ENCODE data around the gene TPRN. TPM values are rescaled to one million over a fixed set of nuclear protein-coding genes. Genes with fewer than 3 reads are reported as not detected.

Gene TPRN
- polyA plus RNA-seq, 6 donors from 2014 or later, result 0.21 to 1.1 (median 0.48) TPM

- H3K27me3 Mint-ChIP-seq, result peaks cover 0 to 15% (median 8%) of the 10 kb centered on the region in 3 donors
- H3K27ac Mint-ChIP-seq, result peak overlapping the region in 2 of 6 donors; percentile 67 to 79
- H3K9me3 Mint-ChIP-seq, result peaks cover 0 to 2% (median 0%) of the 10 kb centered on the region in 7 donors
- H3K4me3 Mint-ChIP-seq, result no peak overlapping the region
- no peak for ATAC-seq (ENCODE audit: low read depth in 2 of 2)
- H3K4me1 Mint-ChIP-seq, result peaks cover 6 to 12% (median 11%) of the 10 kb centered on the region in 3 donors
- DNase-seq, result no peak
- H3K36me3 Mint-ChIP-seq, result no peaks in the 10 kb centered on the region
Measured at GRCh38 chr9:137225699-137226331, 25.3 kb upstream of the TPRN start.

DNA sequence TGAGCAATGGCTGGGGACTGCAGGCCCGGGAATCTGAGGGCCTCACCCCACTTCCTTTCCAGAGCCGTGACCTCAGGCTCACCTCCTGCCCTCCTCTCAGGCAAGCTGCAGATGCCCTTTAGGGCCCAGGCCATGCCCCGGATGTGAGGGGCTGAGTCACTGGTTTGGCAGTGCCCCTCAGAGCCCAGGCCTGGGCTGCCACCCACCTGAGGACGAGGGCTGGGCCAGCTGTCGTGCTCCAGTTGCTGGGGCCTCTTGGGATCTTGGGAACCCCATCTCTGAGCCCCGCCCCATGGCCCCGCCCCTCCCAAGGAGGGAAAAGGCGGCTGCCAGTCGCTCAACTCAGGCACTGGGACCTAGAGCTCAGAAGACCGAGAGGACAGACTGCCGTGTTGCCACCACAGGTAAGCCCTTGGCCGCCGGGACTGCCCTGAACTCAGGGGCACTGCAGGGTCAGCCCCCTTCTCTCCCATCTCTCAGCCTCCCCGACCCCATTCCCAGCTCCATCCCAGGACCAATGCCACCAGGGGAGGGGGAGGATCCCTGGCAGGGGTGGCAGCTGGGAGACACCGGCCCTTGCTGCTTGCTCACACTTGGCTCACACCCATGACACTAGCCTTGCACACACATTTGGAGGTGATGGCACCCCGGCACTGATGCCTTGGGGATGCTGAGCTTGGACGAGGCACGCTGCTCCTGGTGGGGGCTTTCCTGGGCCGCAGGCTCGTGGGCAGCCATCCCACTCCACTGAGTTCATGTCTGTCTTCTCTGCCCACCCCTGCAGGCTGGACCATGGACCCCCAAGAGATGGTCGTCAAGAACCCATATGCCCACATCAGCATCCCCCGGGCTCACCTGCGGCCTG is 24.5 kb upstream of the TPRN start, which contains the start of gene CYSRT1:
Gene CYSRT1 (plus strand): TSS at position 345 of the 865 bp plus-strand sequence. CDS start 448 bp downstream, at position 793.
- H3K36me3 Mint-ChIP-seq, result no peaks in the 10 kb centered on the region
- peak within 1 kb of the TSS in 3 of 6 donors; percentile 79 to 97 (median 80) for H3K27ac Mint-ChIP-seq
- ATAC-seq (ENCODE audit: low read depth in 2 of 2), result no peak
- H3K9me3 Mint-ChIP-seq, result peaks cover 0 to 2% (median 0%) of the 10 kb centered on the region in 7 donors
- H3K4me3 Mint-ChIP-seq, result peak within 1 kb of the TSS; percentile 75 to 92 (median 80)
- peaks cover 6 to 12% (median 11%) of the 10 kb centered on the region in 3 donors for H3K4me1 Mint-ChIP-seq
- peaks cover 0 to 15% (median 8%) of the 10 kb centered on the region in 3 donors for H3K27me3 Mint-ChIP-seq
- DNase-seq, result no peak

- Mint-ChIP-seq H3K36me3 (no peaks in the 10 kb centered on the region), H3K4me3 (peak overlapping the region; percentile 75 to 92 (median 80)), H3K27me3 (peaks cover 0 to 8% (median 6%) of the 10 kb centered on the region in 3 donors), H3K4me1 (peaks cover 6 to 12% (median 11%) of the 10 kb centered on the region in 3 donors), H3K9me3 (peaks cover 0 to 2% (median 0%) of the 10 kb centered on the region in 7 donors), H3K27ac (peak overlapping the region; percentile 66 to 97 (median 77))
- peak; percentile 88 to 89 for ATAC-seq (ENCODE audit: low read depth in 2 of 2)
- DNase-seq, result peak; percentile 98
Measured at GRCh38 chr9:137223078-137223970, 22.8 kb upstream of the TPRN start.

- Mint-ChIP-seq H3K27me3 (peaks cover 0 to 2% (median 2%) of the 10 kb centered on the region in 3 donors), H3K4me3 (peak within 1 kb of the TSS; percentile 75 to 92 (median 80)), H3K36me3 (no peaks in the 10 kb centered on the region), H3K9me3 (no peaks in the 10 kb centered on the region), H3K27ac (peak within 1 kb of the TSS in 5 of 6 donors; percentile 66 to 97 (median 75)), H3K4me1 (peaks cover 4 to 8% (median 7%) of the 10 kb centered on the region in 3 donors)
- DNase-seq (no peak), ATAC-seq (ENCODE audit: low read depth in 2 of 2) (no peak)
Measured at GRCh38 chr9:137222190-137223077, 21.9 kb upstream of the TPRN start, which contains the start of gene RNF208. RNF208 (minus strand) TSS chr9:137222240; CDS start chr9:137221212, 1,028 bp downstream.

- no peak for ATAC-seq (ENCODE audit: low read depth in 2 of 2)
- peaks cover 3 to 7% (median 6%) of the 10 kb centered on the region in 3 donors for H3K4me1 Mint-ChIP-seq
- DNase-seq, result no peak
- H3K36me3 Mint-ChIP-seq, result no peaks in the 10 kb centered on the region
- H3K27ac Mint-ChIP-seq, result no peak overlapping the region
- no peaks in the 10 kb centered on the region for H3K9me3 Mint-ChIP-seq
- peak overlapping the region in 2 of 8 donors; percentile 16 to 25 for H3K4me3 Mint-ChIP-seq
- no peaks in the 10 kb centered on the region for H3K27me3 Mint-ChIP-seq
Measured at GRCh38 chr9:137221506-137222111, 21.1 kb upstream of the TPRN start.

- Mint-ChIP-seq H3K36me3 (no peaks in the 10 kb centered on the region), H3K4me1 (peaks cover 3 to 7% (median 6%) of the 10 kb centered on the region in 3 donors), H3K27me3 (no peaks in the 10 kb centered on the region), H3K9me3 (no peaks in the 10 kb centered on the region), H3K4me3 (peak overlapping the region in 4 of 8 donors; percentile 29 to 73 (median 54)), H3K27ac (no peak overlapping the region)
- DNase-seq, result no peak
- ATAC-seq (ENCODE audit: low read depth in 2 of 2), result no peak
Measured at GRCh38 chr9:137221095-137221505, 20.6 kb upstream of the TPRN start.

GRCh38 chr9:137220317-137221094 is 20.0 kb upstream of the TPRN start:
- ATAC-seq (ENCODE audit: low read depth in 2 of 2) (no peak), DNase-seq (no peak)
- Mint-ChIP-seq H3K4me1 (peaks cover 3 to 7% (median 6%) of the 10 kb centered on the region in 3 donors), H3K9me3 (no peaks in the 10 kb centered on the region), H3K36me3 (no peaks in the 10 kb centered on the region), H3K27me3 (no peaks in the 10 kb centered on the region), H3K4me3 (peak overlapping the region in 6 of 8 donors; percentile 29 to 73 (median 40)), H3K27ac (no peak overlapping the region)

DNA sequence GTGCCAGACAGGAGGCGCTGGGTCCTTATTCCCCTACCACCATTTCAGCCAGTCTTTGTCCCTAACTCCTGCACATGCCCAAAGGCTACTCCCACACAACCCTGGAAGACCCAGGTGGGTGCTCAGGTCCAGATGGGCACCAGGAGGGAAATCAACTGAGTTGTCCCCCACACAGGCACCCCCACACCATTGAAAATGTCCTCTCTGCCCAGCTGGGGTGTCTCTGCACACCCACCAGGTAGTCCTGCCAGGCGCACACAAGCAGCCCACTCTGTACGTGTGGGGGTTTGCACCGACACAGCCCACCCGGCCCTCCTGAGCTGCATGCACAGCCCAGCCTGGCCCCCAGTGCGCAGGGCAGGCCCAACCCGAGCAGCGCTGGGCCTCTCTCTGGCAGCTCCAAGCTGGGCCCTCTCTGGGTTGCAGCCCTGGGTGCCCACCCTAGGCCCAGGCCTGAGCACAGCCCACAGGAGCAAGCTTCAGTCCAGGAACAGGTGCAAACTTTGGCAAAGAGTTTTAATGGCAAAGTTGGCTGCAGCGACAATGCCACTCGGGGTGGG is 19.3 kb upstream of the TPRN start:
- peak overlapping the region in 4 of 8 donors; percentile 45 to 77 (median 69) for H3K4me3 Mint-ChIP-seq

DNA sequence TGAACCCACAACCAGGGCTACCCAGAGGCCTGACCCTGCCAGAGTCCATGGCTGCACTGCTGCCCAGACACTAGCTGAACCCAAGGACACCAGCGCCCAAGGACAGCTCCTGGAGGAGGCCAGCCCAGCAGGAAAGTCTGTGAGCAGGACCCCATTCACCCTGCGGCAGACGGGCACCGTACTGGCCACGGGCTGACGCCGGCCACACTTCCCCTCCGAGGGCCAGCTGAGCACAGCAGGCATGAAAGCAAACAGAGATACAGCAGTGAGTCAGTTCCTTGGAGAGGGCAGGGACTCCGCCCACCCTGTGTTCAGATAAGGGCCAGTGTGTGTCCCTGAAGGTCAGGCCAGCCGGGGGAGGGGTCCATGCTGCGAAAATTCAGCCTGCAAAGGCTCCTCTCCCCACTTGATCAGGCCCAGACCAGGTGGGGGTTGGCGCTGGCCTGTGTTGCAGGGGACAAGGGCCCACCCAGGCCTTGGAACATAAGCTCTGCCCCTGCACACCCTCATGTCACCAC is 18.3 kb upstream of the TPRN start:
- H3K4me1 Mint-ChIP-seq, result peaks cover 0 to 7% (median 6%) of the 10 kb centered on the region in 3 donors
- H3K27me3 Mint-ChIP-seq, result no peaks in the 10 kb centered on the region
- no peaks in the 10 kb centered on the region for H3K9me3 Mint-ChIP-seq
- H3K4me3 Mint-ChIP-seq, result peak overlapping the region in 1 of 8 donors; percentile 45
- H3K27ac Mint-ChIP-seq, result no peak overlapping the region
- no peak for ATAC-seq (ENCODE audit: low read depth in 2 of 2)
- no peaks in the 10 kb centered on the region for H3K36me3 Mint-ChIP-seq
- no peak for DNase-seq

More for the DNA sequence above, 19.3 kb upstream of the TPRN start:
- DNase-seq (no peak), ATAC-seq (ENCODE audit: low read depth in 2 of 2) (no peak)
- H3K9me3 Mint-ChIP-seq, result no peaks in the 10 kb centered on the region
- H3K27me3 Mint-ChIP-seq, result no peaks in the 10 kb centered on the region
- no peak overlapping the region for H3K27ac Mint-ChIP-seq
- no peaks in the 10 kb centered on the region for H3K36me3 Mint-ChIP-seq
- peaks cover 3 to 7% (median 6%) of the 10 kb centered on the region in 3 donors for H3K4me1 Mint-ChIP-seq

- Mint-ChIP-seq H3K9me3 (no peaks in the 10 kb centered on the region), H3K4me3 (no peak overlapping the region), H3K27ac (no peak overlapping the region), H3K36me3 (no peaks in the 10 kb centered on the region), H3K4me1 (peaks cover 0 to 7% (median 6%) of the 10 kb centered on the region in 3 donors), H3K27me3 (no peaks in the 10 kb centered on the region)
- ATAC-seq (ENCODE audit: low read depth in 2 of 2) (no peak), DNase-seq (no peak)
Measured at GRCh38 chr9:137218212-137218753, 17.7 kb upstream of the TPRN start.

Data from naive B cell (primary cell).